ENCODE results near the gene CUTA. TPM values are rescaled to one million over a fixed set of nuclear protein-coding genes. Genes with fewer than 3 reads are reported as not detected.

The CUTA gene
- polyA plus RNA-seq, 1 of the 3 experiments (the other 2 are of a cell fraction) = 444 TPM

- Histone ChIP-seq H3K4me3 (ENCODE audit: low read depth in 2 of 2, low read length in 1 of 2) (no peak overlapping the region), H3K4me2 (no peak overlapping the region), H3K9me3 (no peaks in the 10 kb centered on the region), H3K9me2 (no peaks in the 10 kb centered on the region), H3F3A (replicated peaks; ENCODE audit: insufficient read depth) (peaks cover 8% of the 10 kb centered on the region), H3K27me3 (ENCODE audit: insufficient read depth) (no peaks in the 10 kb centered on the region), H3K9ac (no peak overlapping the region), H2AFZ (ENCODE audit: low read depth) (no peak overlapping the region), H3K36me3 (replicated peaks in 1 of 2; ENCODE audit: control insufficient read depth in 1 of 2, insufficient read depth in 2 of 2, low read length in 1 of 2) (peaks cover 17 to 25% of the 10 kb centered on the region in 2 experiments), H3K4me1 (ENCODE audit: control insufficient read depth in 1 of 2, insufficient read depth in 2 of 2, low read depth in 1 of 2, low read length in 1 of 2) (peaks cover 13 to 28% of the 10 kb centered on the region in 2 experiments; a peak in 3 of 4 replicates), H4K20me1 (ENCODE audit: insufficient read depth) (no peaks in the 10 kb centered on the region; the same call in 1 of the 2 replicates), H3K27ac (ENCODE audit: low read depth in 2 of 2, low read length in 1 of 2) (no peak overlapping the region), H3K79me2 (ENCODE audit: insufficient read depth) (peaks cover 21% of the 10 kb centered on the region; the same call in 1 of the 2 replicates)
- 77% methylated on average over 8 of the region's 17 CpGs for WGBS (ENCODE audit: low lambda C conversion rate)
- ChIA-PET CTCF (interaction anchor here (0.9 kb wide), 1 partner anchor 43 kb away, joined by 3 read pairs; no protein-coding TSS in a partner anchor), POLR2A (no interaction called here)
- TF ChIP-seq ZBTB33 (IDR thresholded peaks at IDR 0.05; ENCODE audit: borderline replicate concordance, low read depth) (no peak), IRF3 (IDR thresholded peaks at IDR 0.05; ENCODE audit: low read depth, low read length) (no peak), NFIC (IDR thresholded peaks at IDR 0.05; ENCODE audit: borderline replicate concordance) (no peak), MAX (IDR thresholded peaks at IDR 0.05; ENCODE audit: low read depth) (no peak), MXI1 (IDR thresholded peaks at IDR 0.05; ENCODE audit: low read depth, low read length) (no peak), TEAD4 (IDR thresholded peaks at IDR 0.05; ENCODE audit: borderline replicate concordance, insufficient read depth) (no peak), YY1 (IDR thresholded peaks at IDR 0.05; ENCODE audit: low read depth) (no peak), USF1 (IDR thresholded peaks at IDR 0.05; ENCODE audit: borderline replicate concordance, low read depth) (no peak)
- peak; percentile 20 for DNase-seq
Observed at GRCh38 chr6:33433544-33434191, 15.8 kb upstream of the CUTA start.

GRCh38 chr6:33433001-33433543 lies 15.2 kb upstream of the CUTA start:
- no peak overlapping the region for H3K9ac ChIP-seq
- H3K9me3 ChIP-seq = no peaks in the 10 kb centered on the region
- H2AFZ ChIP-seq (ENCODE audit: low read depth) = no peak overlapping the region
- peak; percentile 14 for DNase-seq
- H3K4me2 ChIP-seq = no peak overlapping the region
- H3K4me3 ChIP-seq (ENCODE audit: low read depth in 2 of 2, low read length in 1 of 2) = no peak overlapping the region
- peaks cover 17 to 34% of the 10 kb centered on the region in 2 experiments; a peak in 3 of 4 replicates for H3K4me1 ChIP-seq (ENCODE audit: control insufficient read depth in 1 of 2, insufficient read depth in 2 of 2, low read depth in 1 of 2, low read length in 1 of 2)
- no peaks in the 10 kb centered on the region; the same call in 1 of the 2 replicates for H4K20me1 ChIP-seq (ENCODE audit: insufficient read depth)
- no CpG with 5 or more reads among the region's 1 CpG for WGBS (ENCODE audit: low lambda C conversion rate)
- POLR2A ChIA-PET = no interaction called here
- CTCF ChIA-PET = interaction anchor here (0.9 kb wide), 1 partner anchor 43 kb away, joined by 3 read pairs; no protein-coding TSS in a partner anchor
- no peaks in the 10 kb centered on the region for H3K9me2 ChIP-seq
- H3K36me3 ChIP-seq (replicated peaks in 1 of 2; ENCODE audit: control insufficient read depth in 1 of 2, insufficient read depth in 2 of 2, low read length in 1 of 2) = peaks cover 12 to 19% of the 10 kb centered on the region in 2 experiments
- peaks cover 26% of the 10 kb centered on the region; the same call in 1 of the 2 replicates for H3K79me2 ChIP-seq (ENCODE audit: insufficient read depth)
- peaks cover 13% of the 10 kb centered on the region for H3F3A ChIP-seq (replicated peaks; ENCODE audit: insufficient read depth)
- H3K27me3 ChIP-seq (ENCODE audit: insufficient read depth) = no peaks in the 10 kb centered on the region
- H3K27ac ChIP-seq (ENCODE audit: low read depth in 2 of 2, low read length in 1 of 2) = no peak overlapping the region
- no peak for TF ChIP-seq RXRA (IDR thresholded peaks at IDR 0.05; ENCODE audit: borderline replicate concordance, low read depth)
- no peak for TF ChIP-seq POLR2AphosphoS5 (IDR thresholded peaks at IDR 0.05; ENCODE audit: low read depth, low read length)
- no peak for TF ChIP-seq ZBTB33 (IDR thresholded peaks at IDR 0.05; ENCODE audit: borderline replicate concordance, low read depth)
- no peak for TF ChIP-seq EP300 (IDR thresholded peaks at IDR 0.05; ENCODE audit: borderline replicate concordance in 1 of 2, low read depth in 1 of 2, low read length in 1 of 2)
- no peak for TF ChIP-seq NRF1 (IDR thresholded peaks at IDR 0.05; ENCODE audit: low read depth, low read length)
- TF ChIP-seq GATA2 (CRISPR knock-in tag; IDR thresholded peaks at IDR 0.05) = no peak
- no peak for TF ChIP-seq RFX5 (IDR thresholded peaks at IDR 0.05; ENCODE audit: low read length)
- TF ChIP-seq CTCF (IDR thresholded peaks at IDR 0.05) = no peak
- no peak for TF ChIP-seq FOXJ3 (CRISPR knock-in tag; IDR thresholded peaks at IDR 0.05)

Data from SK-N-SH (cell line).